GM12878 (cell line): ENCODE results near the gene FAAP100. TPM values are rescaled to one million over a fixed set of nuclear protein-coding genes. Genes with fewer than 3 reads are reported as not detected.

Source experiments
- ATAC-seq: fragments of 200-7000 bp; cut with Tn5 transposase; 3 replicates; pipeline ENCODE4 v1.9.1; 2020; ENCODE audit warnings: mild to moderate bottlenecking, moderate library complexity
- BruUV-seq: library from RNA; stranded (reverse); fragments of 400-500 nt; replicated peaks from 2 replicates; lab custom pipeline; 2021; lab: Mats Ljungman, UMichigan
- CTCF ChIA-PET: fragments of 300-600 bp; sonication (Branson Sonifier 250); formaldehyde crosslinking; extraction: SDS; loops from one replicate; lab custom pipeline; 2021; ENCODE audit warnings: inconsistent platforms; lab: Yijun Ruan, JAX
- POLR2A ChIA-PET: fragments of 350-600 bp; formaldehyde crosslinking; extraction: SDS; loops from one replicate; lab custom pipeline; 2021; ENCODE audit warnings: inconsistent platforms; lab: Charles Lee
- RAD21 ChIA-PET: fragments of 300-600 bp; sonication (Branson Sonifier 250); formaldehyde crosslinking; loops from one replicate; lab custom pipeline; 2023; ENCODE audit warnings: antibody characterized with exemption; ENCODE audit not compliant: unreplicated experiment; lab: Charles Lee
- SMC1A ChIA-PET: fragments of 300-600 bp; sonication (Branson Sonifier 250); formaldehyde crosslinking; loops from one replicate; lab custom pipeline; 2023; ENCODE audit not compliant: unreplicated experiment, uncharacterized antibody; lab: Charles Lee
- DNase-seq: peaks from one replicate; pipeline ENCODE4 v3.0.0-alpha.2; 2011; ENCODE audit warnings: low read depth, low spot score
- FAIRE-seq: peaks from 3 replicates; lab custom pipeline; 2011; peaks lifted over from hg19 to GRCh38; lab: Jason Lieb, UNC
- H2AFZ ChIP-seq: 2 replicates; pipeline ENCODE4 v1.6.0; 2011; ENCODE audit warnings: low read depth, low read length, control low read depth; ENCODE audit not compliant: control insufficient read depth
- H3K27ac ChIP-seq: 2 replicates; pipeline ENCODE4 v1.5.1; 2011; ENCODE audit warnings: control low read depth; ENCODE audit not compliant: control insufficient read depth, insufficient read depth
- H3K27me3 ChIP-seq, 2 experiments: replicated peaks in 1 of 2; 2 replicates each; pipeline versions ENCODE4 v1.6.0 to v1.6.1; 2011; ENCODE audit warnings: low read length in 1 of 2; ENCODE audit not compliant: control insufficient read depth in 2 of 2, insufficient read depth in 2 of 2
- H3K36me3 ChIP-seq, 2 experiments: 2 replicates each; pipeline ENCODE4 v1.5.1; 2011; ENCODE audit warnings: low read length in 1 of 2; ENCODE audit not compliant: control insufficient read depth in 2 of 2, insufficient read depth in 2 of 2
- H3K4me1 ChIP-seq: 2 replicates; pipeline ENCODE4 v1.6.1; 2011; ENCODE audit warnings: mild to moderate bottlenecking, low read length, moderate library complexity, mixed read lengths; ENCODE audit not compliant: control insufficient read depth, insufficient read depth
- H3K4me2 ChIP-seq: 2 replicates; pipeline ENCODE4 v1.6.0; 2011; ENCODE audit warnings: control low read depth; ENCODE audit not compliant: control insufficient read depth, insufficient read depth
- H3K4me3 ChIP-seq: fragments of 200-600 bp; sonication (generic); 2 replicates; pipeline ENCODE4 v1.5.1; 2016
- H3K79me2 ChIP-seq: 2 replicates; pipeline ENCODE4 v1.6.0; 2011; ENCODE audit warnings: low read length; ENCODE audit not compliant: control insufficient read depth, insufficient read depth
- H3K9ac ChIP-seq: 2 replicates; pipeline ENCODE4 v1.8.0; 2011; ENCODE audit warnings: low read length, control low read depth, mixed read lengths; ENCODE audit not compliant: control insufficient read depth, insufficient read depth
- H3K9me3 ChIP-seq: replicated peaks from 3 replicates; pipeline ENCODE4 v1.5.1; 2011; ENCODE audit warnings: mild to moderate bottlenecking, low read length; ENCODE audit not compliant: control insufficient read depth, insufficient read depth
- H4K20me1 ChIP-seq: 2 replicates; pipeline ENCODE4 v1.6.0; 2011; ENCODE audit not compliant: control insufficient read depth, insufficient read depth
- CBFB ChIP-seq: IDR thresholded peaks from 2 replicates; pipeline ENCODE4 v1.6.1; 2016; ENCODE audit warnings: antibody characterized with exemption, low read depth
- GATAD2B ChIP-seq: fragments of 450-650 bp; conservative IDR thresholded peaks from 2 replicates; pipeline ENCODE4 v1.6.1; 2017; ENCODE audit warnings: low read depth, mild to moderate bottlenecking, moderate library complexity
- HDGF ChIP-seq: fragments of 450-650 bp; IDR thresholded peaks from 2 replicates; pipeline ENCODE4 v1.6.1; 2016; ENCODE audit warnings: antibody characterized with exemption
- IKZF1 ChIP-seq: fragments of 450-650 bp; conservative IDR thresholded peaks from 2 replicates; pipeline ENCODE4 v1.6.1; 2017; ENCODE audit warnings: antibody characterized with exemption, mild to moderate bottlenecking
- NBN ChIP-seq: fragments of 450-650 bp; IDR thresholded peaks from 2 replicates; pipeline ENCODE4 v1.6.1; 2016
- POLR2A ChIP-seq: IDR thresholded peaks from 2 replicates; pipeline ENCODE4 v1.6.1; 2011; ENCODE audit warnings: low read depth, mild to moderate bottlenecking, low read length
- SIN3A ChIP-seq: IDR thresholded peaks from 2 replicates; pipeline ENCODE4 v1.6.1; 2012; ENCODE audit warnings: low read depth, low read length, improper control_type of control experiment
- STAT3 ChIP-seq: IDR thresholded peaks from 2 replicates; pipeline ENCODE4 v1.6.1; 2011; ENCODE audit warnings: low read depth, low read length, improper control_type of control experiment
- SUZ12 ChIP-seq: fragments of 200-600 bp; sonication (generic); IDR thresholded peaks from one replicate; pipeline ENCODE4 v1.6.1; 2018; ENCODE audit warnings: antibody characterized with exemption, mild to moderate bottlenecking; ENCODE audit not compliant: unreplicated experiment
- WGBS: methylation state at CpG from one replicate; pipeline ENCODE4 v1.1.6; 2016; ENCODE audit warnings: low lambda C conversion rate; ENCODE audit not compliant: insufficient replicate concordance, insufficient coverage; ENCODE audit errors: missing lambda C conversion rate; 5-methylcytosine and 5-hydroxymethylcytosine counted together
- in situ Hi-C: fragments of 300-500 bp; cut with MboI; formaldehyde crosslinking; loops from 9 replicates; pipeline ENCODE4 v1.14.3; 2018; ENCODE audit warnings: mixed read lengths
- intact Hi-C: fragments of 100-400 bp; cut with micrococcal nuclease; formaldehyde crosslinking; loops from one replicate; pipeline ENCODE4 v1.14.2; 2022; ENCODE audit not compliant: unreplicated experiment
- polyA plus RNA-seq, 11 experiments: library from polyadenylated mRNA; depleted of rRNA in 4 of 11; unstranded in 6 of 11; stranded (reverse) in 5 of 11; fragments of >200 nt; fragmentation: Nextera tagmentation in 4 of 11; fragmentation: Illumina TruSeq in 1 of 11; extraction: Ambion mirVana in 4 of 11; extraction: Trizol in 1 of 11; gene quantifications; 1 replicate in 1 of 11; 2 replicates in 10 of 11; pipeline versions ENCODE4 v1.2.1 to v1.2.3, GENCODE V29; 2011 to 2016; ENCODE audit warnings: inconsistent platforms in 2 of 11, missing spikeins in 2 of 11, low read depth in 1 of 11
- total RNA-seq, 4 experiments: library from RNA; depleted of rRNA in 3 of 4; stranded (reverse); fragments of >200 nt in 3 of 4; fragmentation: Illumina TruSeq in 1 of 4; extraction: Trizol in 1 of 4; gene quantifications; 2 replicates each; pipeline versions ENCODE4 v1.2.1 to v1.2.3, GENCODE V29; 2013 to 2021
- TF ChIP-seq, protein P1 (sequence below): fragments of 450-650 bp; formaldehyde crosslinking; IDR thresholded peaks from 2 replicates; pipeline ENCODE4 v1.4.0; 2020; ENCODE audit warnings: mild to moderate bottlenecking, moderate library complexity
- TF ChIP-seq, protein P2 (sequence below): fragments of 450-650 bp; IDR thresholded peaks from 2 replicates; pipeline ENCODE4 v1.6.1; 2017; ENCODE audit warnings: low read depth, mild to moderate bottlenecking, moderate library complexity
- TF ChIP-seq, protein P3 (sequence below): IDR thresholded peaks from 2 replicates; pipeline ENCODE4 v1.6.1; 2011; ENCODE audit warnings: borderline replicate concordance, low read depth, mild to moderate bottlenecking, moderate library complexity, low read length; ENCODE audit not compliant: insufficient read depth, poor library complexity, severe bottlenecking
- TF ChIP-seq, protein P4 (sequence below): fragments of 450-650 bp; IDR thresholded peaks from 2 replicates; pipeline ENCODE4 v1.6.1; 2016; ENCODE audit warnings: mild to moderate bottlenecking

Gene FAAP100
- total and polyA plus RNA-seq, 10 of the 15 experiments (the other 5 are each of a cell fraction or from before 2014, with no cell fraction given): 0.11 to 46.2 (median 17.1) TPM

DNA sequence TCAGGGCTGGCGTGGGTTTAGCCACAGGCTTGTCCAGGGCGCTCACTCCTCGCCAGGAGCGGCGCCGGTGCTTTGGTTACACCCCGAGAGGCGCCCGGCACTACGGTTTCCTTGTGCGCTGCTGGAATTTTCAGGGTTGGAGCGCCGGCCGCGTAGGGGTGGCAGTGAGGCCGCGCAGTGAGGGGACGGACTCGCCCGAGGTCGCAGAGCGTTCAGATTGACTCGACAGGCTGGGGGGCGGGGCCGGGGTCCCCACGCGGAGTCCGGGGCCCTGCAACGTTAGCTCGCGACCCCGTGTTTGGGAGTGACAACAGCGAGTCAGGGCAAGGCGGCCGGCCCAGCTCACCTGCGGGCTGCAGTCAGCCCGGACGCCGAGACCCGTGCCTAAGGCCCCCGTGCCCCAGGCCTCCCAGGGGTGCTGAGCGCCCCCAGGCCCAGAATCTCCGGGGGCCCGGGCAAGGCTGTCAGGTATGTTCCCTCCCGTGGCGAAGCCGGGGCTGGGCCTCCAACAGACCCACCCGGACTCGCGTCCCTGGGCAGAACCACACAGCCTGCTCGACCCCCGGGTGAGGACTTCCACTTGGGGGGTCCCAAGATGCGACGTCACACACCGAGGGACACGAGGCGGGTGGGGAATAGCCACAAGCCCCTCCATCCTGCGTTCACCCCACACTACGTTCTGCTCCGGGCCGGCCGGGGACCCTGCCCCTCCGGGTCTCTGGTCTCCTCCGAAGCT is 38.2 kb downstream of the FAAP100 start (continued):
- TF ChIP-seq IKZF1 (0 out of 2 replicates have a peak, but pooled peaks have one; percentile 11), SIN3A (no peak), HDGF (0 out of 2 replicates have a peak, but pooled peaks have one; percentile 15)
- TF ChIP-seq, protein P1, sequence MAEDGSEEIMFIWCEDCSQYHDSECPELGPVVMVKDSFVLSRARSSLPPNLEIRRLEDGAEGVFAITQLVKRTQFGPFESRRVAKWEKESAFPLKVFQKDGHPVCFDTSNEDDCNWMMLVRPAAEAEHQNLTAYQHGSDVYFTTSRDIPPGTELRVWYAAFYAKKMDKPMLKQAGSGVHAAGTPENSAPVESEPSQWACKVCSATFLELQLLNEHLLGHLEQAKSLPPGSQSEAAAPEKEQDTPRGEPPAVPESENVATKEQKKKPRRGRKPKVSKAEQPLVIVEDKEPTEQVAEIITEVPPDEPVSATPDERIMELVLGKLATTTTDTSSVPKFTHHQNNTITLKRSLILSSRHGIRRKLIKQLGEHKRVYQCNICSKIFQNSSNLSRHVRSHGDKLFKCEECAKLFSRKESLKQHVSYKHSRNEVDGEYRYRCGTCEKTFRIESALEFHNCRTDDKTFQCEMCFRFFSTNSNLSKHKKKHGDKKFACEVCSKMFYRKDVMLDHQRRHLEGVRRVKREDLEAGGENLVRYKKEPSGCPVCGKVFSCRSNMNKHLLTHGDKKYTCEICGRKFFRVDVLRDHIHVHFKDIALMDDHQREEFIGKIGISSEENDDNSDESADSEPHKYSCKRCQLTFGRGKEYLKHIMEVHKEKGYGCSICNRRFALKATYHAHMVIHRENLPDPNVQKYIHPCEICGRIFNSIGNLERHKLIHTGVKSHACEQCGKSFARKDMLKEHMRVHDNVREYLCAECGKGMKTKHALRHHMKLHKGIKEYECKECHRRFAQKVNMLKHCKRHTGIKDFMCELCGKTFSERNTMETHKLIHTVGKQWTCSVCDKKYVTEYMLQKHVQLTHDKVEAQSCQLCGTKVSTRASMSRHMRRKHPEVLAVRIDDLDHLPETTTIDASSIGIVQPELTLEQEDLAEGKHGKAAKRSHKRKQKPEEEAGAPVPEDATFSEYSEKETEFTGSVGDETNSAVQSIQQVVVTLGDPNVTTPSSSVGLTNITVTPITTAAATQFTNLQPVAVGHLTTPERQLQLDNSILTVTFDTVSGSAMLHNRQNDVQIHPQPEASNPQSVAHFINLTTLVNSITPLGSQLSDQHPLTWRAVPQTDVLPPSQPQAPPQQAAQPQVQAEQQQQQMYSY: no peak
- TF ChIP-seq, all 136 proteins: peak for 17

DNA sequence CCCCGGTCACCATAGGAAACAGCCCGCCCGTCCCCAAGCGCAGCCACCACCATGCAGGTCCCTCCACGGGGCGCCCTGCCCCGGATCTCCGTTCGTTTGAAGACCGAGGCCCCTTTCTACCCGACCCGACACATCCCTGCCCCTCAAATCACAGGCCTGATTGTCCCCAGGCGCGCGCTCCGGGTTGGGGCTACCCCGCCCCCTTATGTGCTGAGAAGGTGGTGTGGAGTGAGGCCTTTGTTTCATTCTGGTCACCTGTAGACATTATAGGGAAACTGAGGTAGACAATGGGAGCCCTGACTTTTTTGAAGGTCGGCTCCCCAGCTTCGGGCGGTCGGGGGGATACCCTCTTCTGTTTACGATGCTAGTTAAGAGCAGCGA is 38.8 kb downstream of the FAAP100 start:
- intact Hi-C loops (loop anchor here (10.0 kb wide), 1 partner anchor 259 kb away; no protein-coding TSS in a partner anchor), in situ Hi-C loops (no loop called here)
- no TSS peak for BruUV-seq
- FAIRE-seq (no peak), ATAC-seq (peak; percentile 10), DNase-seq (no peak)
- Histone ChIP-seq H3K4me3 (peak overlapping the region; percentile 87), H3K4me1 (peaks cover 18% of the 10 kb centered on the region), H4K20me1 (peaks cover 11% of the 10 kb centered on the region), H2AFZ (no peak overlapping the region), H3K27me3 (no peaks in the 10 kb centered on the region), H3K36me3 (peaks cover 18 to 29% of the 10 kb centered on the region in 2 experiments), H3K4me2 (peak overlapping the region; percentile 95), H3K79me2 (peaks cover 89% of the 10 kb centered on the region), H3K9ac (peak overlapping the region; percentile 87), H3K27ac (peak overlapping the region; percentile 100), H3K9me3 (no peaks in the 10 kb centered on the region; the same call in 2 of the 3 replicates)
- ChIA-PET POLR2A (interaction anchor here (0.6 to 2.1 kb wide), 3 partner anchors 39 to 728 kb away, joined by 3 to 7 read pairs (median 6); partner anchors contain the start of gene FAAP100), RAD21 (interaction anchor here (0.6 to 1.0 kb wide), 3 partner anchors 38 to 85 kb away, joined by 3 to 4 read pairs (median 4); partner anchors contain the start of gene FAAP100), CTCF (no interaction called here), SMC1A (no interaction called here)
- WGBS: under 1% methylated on average over 23 of the region's 23 CpGs
- TF ChIP-seq, protein P2, sequence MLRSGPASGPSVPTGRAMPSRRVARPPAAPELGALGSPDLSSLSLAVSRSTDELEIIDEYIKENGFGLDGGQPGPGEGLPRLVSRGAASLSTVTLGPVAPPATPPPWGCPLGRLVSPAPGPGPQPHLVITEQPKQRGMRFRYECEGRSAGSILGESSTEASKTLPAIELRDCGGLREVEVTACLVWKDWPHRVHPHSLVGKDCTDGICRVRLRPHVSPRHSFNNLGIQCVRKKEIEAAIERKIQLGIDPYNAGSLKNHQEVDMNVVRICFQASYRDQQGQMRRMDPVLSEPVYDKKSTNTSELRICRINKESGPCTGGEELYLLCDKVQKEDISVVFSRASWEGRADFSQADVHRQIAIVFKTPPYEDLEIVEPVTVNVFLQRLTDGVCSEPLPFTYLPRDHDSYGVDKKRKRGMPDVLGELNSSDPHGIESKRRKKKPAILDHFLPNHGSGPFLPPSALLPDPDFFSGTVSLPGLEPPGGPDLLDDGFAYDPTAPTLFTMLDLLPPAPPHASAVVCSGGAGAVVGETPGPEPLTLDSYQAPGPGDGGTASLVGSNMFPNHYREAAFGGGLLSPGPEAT: 0 out of 2 replicates have a peak, but pooled peaks have one; percentile 24
- TF ChIP-seq STAT3 (no peak), SUZ12 (no peak), CBFB (peak; percentile 81; the same call in 1 of the 2 replicates), POLR2A (peak; percentile 59), NBN (peak; percentile 60), GATAD2B (no peak)
- TF ChIP-seq, protein P3, sequence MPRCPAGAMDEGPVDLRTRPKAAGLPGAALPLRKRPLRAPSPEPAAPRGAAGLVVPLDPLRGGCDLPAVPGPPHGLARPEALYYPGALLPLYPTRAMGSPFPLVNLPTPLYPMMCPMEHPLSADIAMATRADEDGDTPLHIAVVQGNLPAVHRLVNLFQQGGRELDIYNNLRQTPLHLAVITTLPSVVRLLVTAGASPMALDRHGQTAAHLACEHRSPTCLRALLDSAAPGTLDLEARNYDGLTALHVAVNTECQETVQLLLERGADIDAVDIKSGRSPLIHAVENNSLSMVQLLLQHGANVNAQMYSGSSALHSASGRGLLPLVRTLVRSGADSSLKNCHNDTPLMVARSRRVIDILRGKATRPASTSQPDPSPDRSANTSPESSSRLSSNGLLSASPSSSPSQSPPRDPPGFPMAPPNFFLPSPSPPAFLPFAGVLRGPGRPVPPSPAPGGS: no peak
- TF ChIP-seq, protein P4, sequence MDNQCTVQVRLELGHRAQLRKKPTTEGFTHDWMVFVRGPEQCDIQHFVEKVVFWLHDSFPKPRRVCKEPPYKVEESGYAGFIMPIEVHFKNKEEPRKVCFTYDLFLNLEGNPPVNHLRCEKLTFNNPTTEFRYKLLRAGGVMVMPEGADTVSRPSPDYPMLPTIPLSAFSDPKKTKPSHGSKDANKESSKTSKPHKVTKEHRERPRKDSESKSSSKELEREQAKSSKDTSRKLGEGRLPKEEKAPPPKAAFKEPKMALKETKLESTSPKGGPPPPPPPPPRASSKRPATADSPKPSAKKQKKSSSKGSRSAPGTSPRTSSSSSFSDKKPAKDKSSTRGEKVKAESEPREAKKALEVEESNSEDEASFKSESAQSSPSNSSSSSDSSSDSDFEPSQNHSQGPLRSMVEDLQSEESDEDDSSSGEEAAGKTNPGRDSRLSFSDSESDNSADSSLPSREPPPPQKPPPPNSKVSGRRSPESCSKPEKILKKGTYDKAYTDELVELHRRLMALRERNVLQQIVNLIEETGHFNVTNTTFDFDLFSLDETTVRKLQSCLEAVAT: peak; percentile 77
